HG02623 (cell line): ENCODE data around the gene PHACTR1.
A peak's percentile ranks its signal among the peaks of the same experiment; 100 is the strongest.
"Not testable (repeated sequence)": the region's sequence is repeated elsewhere in the genome, so short reads cannot be mapped to it uniquely, and the experiment has no call there.

Experiments
- ATAC-seq: cut with Tn5 transposase; IDR thresholded peaks from one replicate; pipeline ENCODE4 v1.9.1; 2021; ENCODE audit warnings: moderate library complexity; ENCODE audit not compliant: unreplicated experiment

Gene PHACTR1

GRCh38 chr6:13319891-13320564 is 603.5 kb downstream of the PHACTR1 start:
- ATAC-seq, result no peak

DNA sequence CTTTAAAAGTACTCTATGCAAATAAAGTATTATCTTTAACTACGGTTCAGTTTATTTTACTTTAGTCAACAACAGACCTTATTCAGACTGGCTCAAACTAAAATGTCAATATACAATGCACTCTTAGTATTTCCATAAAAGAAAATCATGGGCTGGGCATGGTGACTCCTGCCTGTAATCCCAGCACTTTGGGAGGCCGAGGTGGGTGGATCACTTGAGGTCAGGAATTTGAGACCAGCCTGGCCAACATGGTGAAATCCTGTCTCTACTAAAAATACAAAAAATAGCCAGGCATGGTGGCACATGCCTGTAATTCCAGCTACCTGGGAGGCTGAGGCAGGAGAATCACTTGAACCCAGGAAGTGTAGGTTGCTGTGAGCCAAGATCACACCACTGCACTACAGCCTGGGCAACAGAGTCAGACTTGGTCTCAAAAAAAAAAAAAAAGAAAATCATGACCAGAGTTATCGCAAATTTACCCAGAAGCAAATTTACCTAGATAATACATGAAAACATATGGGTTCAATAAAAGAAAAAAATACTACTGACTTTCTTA is 609.5 kb downstream of the PHACTR1 start:
- not testable (repeated sequence) for ATAC-seq

GRCh38 chr6:13327691-13328075 is 611.1 kb downstream of the PHACTR1 start:
- ATAC-seq, result no peak

- ATAC-seq, result peak; percentile 85
Measured at GRCh38 chr6:13328076-13328874, 611.7 kb downstream of the PHACTR1 start, which contains the start of gene TBC1D7. TSS of gene TBC1D7 (minus strand) at chr6:13328537. CDS start at chr6:13326898, 1,639 bp downstream.

GRCh38 chr6:13328875-13329183 is 612.3 kb downstream of the PHACTR1 start:
- ATAC-seq, result no peak

GRCh38 chr6:13331516-13332348 is 615.2 kb downstream of the PHACTR1 start:
- no peak for ATAC-seq

- no peak for ATAC-seq
Measured at GRCh38 chr6:13332349-13332706, 615.8 kb downstream of the PHACTR1 start.

DNA sequence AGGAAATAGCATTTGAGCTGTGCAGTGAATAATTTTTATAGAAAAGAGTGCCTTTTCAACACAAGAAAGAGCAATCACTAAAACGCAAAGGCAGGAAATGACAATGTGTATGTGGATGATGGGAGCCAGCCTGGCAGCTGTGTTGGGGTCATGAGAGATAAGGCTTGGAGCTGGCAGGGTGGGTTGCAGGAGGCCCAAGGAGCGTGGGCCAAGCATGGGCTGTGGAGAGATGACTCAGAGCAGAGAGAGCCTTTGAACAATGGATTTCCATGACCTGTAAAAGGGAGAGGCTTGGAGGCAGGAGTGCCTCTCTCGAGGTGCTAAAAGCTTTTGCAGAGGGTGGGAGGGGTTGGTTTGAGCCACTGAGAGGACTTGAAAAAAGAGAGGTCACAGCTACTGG is 618.4 kb downstream of the PHACTR1 start:
- no peak for ATAC-seq

GRCh38 chr6:13336553-13336952 is 620.0 kb downstream of the PHACTR1 start:
- ATAC-seq, result no peak

- ATAC-seq, result no peak
Measured at GRCh38 chr6:13338038-13338437, 621.5 kb downstream of the PHACTR1 start.
